Smooth muscle cell (in vitro differentiated cells): ENCODE results near the gene CD1C. TPM values are rescaled to one million over a fixed set of nuclear protein-coding genes. Genes with fewer than 3 reads are reported as not detected.
"Not testable (repeated sequence)": the region's sequence is repeated elsewhere in the genome, so short reads cannot be mapped to it uniquely, and the experiment has no call there.

Experiments
- DNase-seq: peaks from one replicate; lab custom pipeline; 2025; ENCODE audit not compliant: unreplicated experiment; lab: John Stamatoyannopoulos, UW
- H2AFZ ChIP-seq: fragments of 200-600 bp; sonication (generic); 2 replicates; pipeline ENCODE4 v1.6.0; 2016; ENCODE audit warnings: antibody characterized with exemption, low read depth, mild to moderate bottlenecking
- H3F3A ChIP-seq: fragments of 200-600 bp; sonication (generic); 2 replicates; pipeline ENCODE4 v1.6.0; 2017; ENCODE audit warnings: antibody characterized with exemption, low read depth
- H3K27ac ChIP-seq: fragments of 200-600 bp; sonication (generic); 2 replicates; pipeline ENCODE4 v1.5.1; 2016; ENCODE audit warnings: low read depth, mild to moderate bottlenecking
- H3K27me3 ChIP-seq: fragments of 200-600 bp; sonication (generic); 2 replicates; pipeline ENCODE4 v1.6.1; 2016; ENCODE audit warnings: low read depth, mild to moderate bottlenecking
- H3K36me3 ChIP-seq: fragments of 200-600 bp; sonication (generic); 2 replicates; pipeline ENCODE4 v1.5.1; 2016; ENCODE audit warnings: low read depth
- H3K4me1 ChIP-seq: fragments of 200-600 bp; sonication (generic); 2 replicates; pipeline ENCODE4 v1.5.1; 2016; ENCODE audit warnings: low read depth
- H3K4me2 ChIP-seq: fragments of 200-600 bp; sonication (generic); 2 replicates; pipeline ENCODE4 v1.6.0; 2016; ENCODE audit warnings: mild to moderate bottlenecking
- H3K4me3 ChIP-seq: fragments of 200-600 bp; sonication (generic); 2 replicates; pipeline ENCODE4 v1.5.1; 2016; ENCODE audit warnings: mild to moderate bottlenecking
- H3K79me2 ChIP-seq: fragments of 200-600 bp; sonication (generic); 2 replicates; pipeline ENCODE4 v1.6.0; 2016; ENCODE audit warnings: low read depth, mild to moderate bottlenecking
- H3K9ac ChIP-seq: fragments of 200-600 bp; sonication (generic); 2 replicates; pipeline ENCODE4 v1.6.0; 2016; ENCODE audit warnings: low read depth
- H3K9me3 ChIP-seq: fragments of 200-600 bp; sonication (generic); replicated peaks from 2 replicates; pipeline ENCODE4 v1.5.1; 2016; ENCODE audit warnings: low read depth
- H4K20me1 ChIP-seq: fragments of 200-600 bp; sonication (generic); 2 replicates; pipeline ENCODE4 v1.6.0; 2016; ENCODE audit warnings: low read depth
- CTCF ChIP-seq: fragments of 200-600 bp; sonication (generic); IDR thresholded peaks from 2 replicates; pipeline ENCODE4 v1.5.1; 2017; ENCODE audit warnings: borderline replicate concordance, mild to moderate bottlenecking, antibody characterized with exemption; ENCODE audit not compliant: insufficient read depth, poor library complexity, severe bottlenecking
- WGBS: methylation state at CpG from one replicate; pipeline ENCODE4 v1.1.7; 2016; ENCODE audit warnings: low lambda C conversion rate; 5-methylcytosine and 5-hydroxymethylcytosine counted together
- polyA plus RNA-seq: library from polyadenylated mRNA; unstranded; fragments of >200 nt; fragmentation: Nextera tagmentation; extraction: Ambion mirVana; gene quantifications from 2 replicates; pipeline ENCODE4 v1.2.1, GENCODE V29; 2016
- total RNA-seq: library from RNA; depleted of rRNA; stranded (reverse); fragments of >200 nt; gene quantifications from 2 replicates; pipeline ENCODE4 v1.2.3, GENCODE V29; 2014

Gene CD1C
- total and polyA plus RNA-seq, 2 experiments from 2014 or later = not detected

GRCh38 chr1:158249646-158250045 lies 40.1 kb upstream of the CD1C start:
- Histone ChIP-seq H3K36me3 (no peaks in the 10 kb centered on the region), H3K4me1 (no peaks in the 10 kb centered on the region), H3K79me2 (no peaks in the 10 kb centered on the region), H3K9ac (no peak overlapping the region), H3K9me3 (no peaks in the 10 kb centered on the region), H3K27me3 (no peaks in the 10 kb centered on the region), H4K20me1 (no peaks in the 10 kb centered on the region), H3K4me2 (no peak overlapping the region), H3K27ac (no peak overlapping the region), H2AFZ (no peak overlapping the region), H3K4me3 (no peak overlapping the region), H3F3A (no peaks in the 10 kb centered on the region)
- no peak for DNase-seq
- WGBS = 89% methylated on average over 4 of the region's 4 CpGs
- TF ChIP-seq CTCF = no peak

- Histone ChIP-seq H3K79me2 (no peaks in the 10 kb centered on the region), H3K4me2 (no peak overlapping the region), H3K27ac (no peak overlapping the region), H3K9me3 (no peaks in the 10 kb centered on the region), H3K4me3 (no peak overlapping the region), H3K27me3 (no peaks in the 10 kb centered on the region), H3K9ac (no peak overlapping the region), H3F3A (no peaks in the 10 kb centered on the region), H2AFZ (no peak overlapping the region), H3K36me3 (no peaks in the 10 kb centered on the region), H4K20me1 (no peaks in the 10 kb centered on the region), H3K4me1 (no peaks in the 10 kb centered on the region)
- no peak for DNase-seq
- no peak for TF ChIP-seq CTCF
- WGBS = 90% methylated on average over 2 of the region's 2 CpGs
These were observed 38.6 kb upstream of the CD1C start for GRCh38 chr1:158251163-158251562.

- Histone ChIP-seq H3F3A (no peaks in the 10 kb centered on the region), H2AFZ (no peak overlapping the region), H3K9ac (no peak overlapping the region), H3K9me3 (no peaks in the 10 kb centered on the region), H3K4me2 (no peak overlapping the region), H4K20me1 (no peaks in the 10 kb centered on the region), H3K27ac (no peak overlapping the region), H3K27me3 (no peaks in the 10 kb centered on the region), H3K36me3 (no peaks in the 10 kb centered on the region), H3K4me1 (no peaks in the 10 kb centered on the region), H3K4me3 (no peak overlapping the region), H3K79me2 (no peaks in the 10 kb centered on the region)
- no peak for TF ChIP-seq CTCF
- no peak for DNase-seq
These were observed 34.1 kb upstream of the CD1C start for GRCh38 chr1:158255656-158256055.

- not testable (repeated sequence) for H3K4me2 ChIP-seq, H3K36me3 ChIP-seq, H3K9me3 ChIP-seq, H3K4me3 ChIP-seq, H2AFZ ChIP-seq, H3F3A ChIP-seq, H3K9ac ChIP-seq, H3K27ac ChIP-seq, H3K79me2 ChIP-seq, DNase-seq, H4K20me1 ChIP-seq, H3K27me3 ChIP-seq, H3K4me1 ChIP-seq
- 92% methylated on average over 9 of the region's 9 CpGs for WGBS
These were observed 33.0 kb upstream of the CD1C start for GRCh38 chr1:158256747-158257146.
